GM12878 (cell line): ENCODE results near the gene ACTR1B. TPM values are rescaled to one million over a fixed set of nuclear protein-coding genes. Genes with fewer than 3 reads are reported as not detected.

Source experiments
- CHD2 ChIP-seq: IDR thresholded peaks from 2 replicates; pipeline ENCODE4 v1.6.1; 2011; ENCODE audit warnings: low read depth, low read length, improper control_type of control experiment, borderline replicate concordance
- CTCF ChIP-seq, 3 experiments: IDR thresholded peaks in 2 of 3; conservative IDR thresholded peaks in 1 of 3; 2 replicates each; pipeline ENCODE4 v1.5.1; 2011; ENCODE audit warnings: low read depth in 3 of 3, low read length in 3 of 3, mild to moderate bottlenecking in 3 of 3, control low read depth in 2 of 3, moderate library complexity in 2 of 3, inconsistent platforms in 1 of 3, mixed read lengths in 1 of 3; ENCODE audit not compliant: control insufficient read depth in 2 of 3, insufficient read depth in 1 of 3; ENCODE audit errors: extremely low read depth in 1 of 3
- FOXM1 ChIP-seq: IDR thresholded peaks from 2 replicates; pipeline ENCODE4 v1.6.1; 2012; ENCODE audit warnings: low read depth, mild to moderate bottlenecking, inconsistent platforms, low read length, moderate library complexity
- HCFC1 ChIP-seq: fragments of 150-350 bp; IDR thresholded peaks from 2 replicates; pipeline ENCODE4 v1.6.1; 2014; ENCODE audit warnings: low read length
- HDAC6 ChIP-seq: fragments of 200-600 bp; sonication (generic); IDR thresholded peaks from one replicate; pipeline ENCODE4 v1.8.0; 2017; ENCODE audit warnings: antibody characterized with exemption; ENCODE audit not compliant: unreplicated experiment
- HDGF ChIP-seq: fragments of 450-650 bp; IDR thresholded peaks from 2 replicates; pipeline ENCODE4 v1.6.1; 2016; ENCODE audit warnings: antibody characterized with exemption
- NRF1 ChIP-seq: conservative IDR thresholded peaks from 2 replicates; pipeline ENCODE4 v1.6.1; 2011; ENCODE audit warnings: mild to moderate bottlenecking, low read depth, low read length, improper control_type of control experiment
- RBBP5 ChIP-seq: fragments of 200-600 bp; sonication (generic); conservative IDR thresholded peaks from 2 replicates; pipeline ENCODE4 v1.6.1; 2016
- SMC3 ChIP-seq: IDR thresholded peaks from 2 replicates; pipeline ENCODE4 v1.6.1; 2011; ENCODE audit warnings: low read length, improper control_type of control experiment, borderline replicate concordance
- SUZ12 ChIP-seq: fragments of 200-600 bp; sonication (generic); IDR thresholded peaks from one replicate; pipeline ENCODE4 v1.6.1; 2018; ENCODE audit warnings: antibody characterized with exemption, mild to moderate bottlenecking; ENCODE audit not compliant: unreplicated experiment
- polyA plus RNA-seq, 11 experiments: library from polyadenylated mRNA; depleted of rRNA in 4 of 11; unstranded in 6 of 11; stranded (reverse) in 5 of 11; fragments of >200 nt; fragmentation: Nextera tagmentation in 4 of 11; fragmentation: Illumina TruSeq in 1 of 11; extraction: Ambion mirVana in 4 of 11; extraction: Trizol in 1 of 11; gene quantifications; 1 replicate in 1 of 11; 2 replicates in 10 of 11; pipeline versions ENCODE4 v1.2.1 to v1.2.3, GENCODE V29; 2011 to 2016; ENCODE audit warnings: inconsistent platforms in 2 of 11, missing spikeins in 2 of 11, low read depth in 1 of 11
- total RNA-seq, 4 experiments: library from RNA; depleted of rRNA in 3 of 4; stranded (reverse); fragments of >200 nt in 3 of 4; fragmentation: Illumina TruSeq in 1 of 4; extraction: Trizol in 1 of 4; gene quantifications; 2 replicates each; pipeline versions ENCODE4 v1.2.1 to v1.2.3, GENCODE V29; 2013 to 2021
- TF ChIP-seq, protein P1 (sequence below): fragments of 150-350 bp; IDR thresholded peaks from 2 replicates; pipeline ENCODE4 v1.6.1; 2016; ENCODE audit warnings: low read depth, low read length

Gene ACTR1B
- total and polyA plus RNA-seq, 10 of the 15 experiments (the other 5 are each of a cell fraction or from before 2014, with no cell fraction given) = 1.3 to 62.8 (median 44.8) TPM

DNA sequence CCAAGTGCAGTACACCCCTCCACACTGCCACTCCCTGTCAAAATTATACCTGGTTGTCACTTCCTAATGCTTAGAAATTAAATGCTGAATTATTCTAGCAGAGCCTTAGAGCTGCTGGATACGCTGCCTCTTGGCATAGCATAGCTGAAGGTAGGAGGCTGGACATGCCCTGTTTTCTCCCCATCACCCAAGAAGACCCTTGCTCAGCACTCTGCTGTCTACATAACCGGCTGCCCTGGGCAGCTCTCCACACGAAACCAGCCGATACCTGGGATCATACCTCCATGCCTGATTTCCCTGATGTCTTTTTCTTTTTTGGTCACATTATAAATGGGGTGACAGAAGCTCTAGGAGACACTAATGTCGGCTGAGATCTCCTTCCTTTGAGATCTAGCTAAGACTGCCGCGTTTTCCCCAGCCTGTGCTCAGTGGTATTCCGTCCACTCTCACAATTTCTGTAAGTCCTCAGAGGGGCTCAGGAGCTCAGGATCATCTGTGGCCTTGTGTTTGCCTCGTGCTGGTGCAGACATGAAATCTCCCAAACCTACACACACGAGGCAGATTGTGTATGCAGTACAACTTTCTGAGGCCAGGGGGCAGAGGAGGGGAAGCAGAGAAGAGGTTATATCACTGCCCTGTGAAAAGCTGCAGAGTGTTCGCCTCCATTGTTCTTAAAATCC is 36.1 kb upstream of the ACTR1B start (continued):
- TF ChIP-seq HCFC1 (no peak), RBBP5 (no peak), CTCF (IDR thresholded peaks at IDR 0.05 in 2 of 3, conservative IDR thresholded peaks at IDR 0.05 in 1 of 3; ENCODE audit: control insufficient read depth in 2 of 3, extremely low read depth in 1 of 3, insufficient read depth in 1 of 3, low read depth in 3 of 3, low read length in 3 of 3) (peak; percentile 58 to 78 (median 72)), CHD2 (no peak), SMC3 (peak; percentile 74), HDAC6 (no peak), SUZ12 (no peak), HDGF (no peak), NRF1 (no peak), FOXM1 (no peak)
- TF ChIP-seq, protein P1, sequence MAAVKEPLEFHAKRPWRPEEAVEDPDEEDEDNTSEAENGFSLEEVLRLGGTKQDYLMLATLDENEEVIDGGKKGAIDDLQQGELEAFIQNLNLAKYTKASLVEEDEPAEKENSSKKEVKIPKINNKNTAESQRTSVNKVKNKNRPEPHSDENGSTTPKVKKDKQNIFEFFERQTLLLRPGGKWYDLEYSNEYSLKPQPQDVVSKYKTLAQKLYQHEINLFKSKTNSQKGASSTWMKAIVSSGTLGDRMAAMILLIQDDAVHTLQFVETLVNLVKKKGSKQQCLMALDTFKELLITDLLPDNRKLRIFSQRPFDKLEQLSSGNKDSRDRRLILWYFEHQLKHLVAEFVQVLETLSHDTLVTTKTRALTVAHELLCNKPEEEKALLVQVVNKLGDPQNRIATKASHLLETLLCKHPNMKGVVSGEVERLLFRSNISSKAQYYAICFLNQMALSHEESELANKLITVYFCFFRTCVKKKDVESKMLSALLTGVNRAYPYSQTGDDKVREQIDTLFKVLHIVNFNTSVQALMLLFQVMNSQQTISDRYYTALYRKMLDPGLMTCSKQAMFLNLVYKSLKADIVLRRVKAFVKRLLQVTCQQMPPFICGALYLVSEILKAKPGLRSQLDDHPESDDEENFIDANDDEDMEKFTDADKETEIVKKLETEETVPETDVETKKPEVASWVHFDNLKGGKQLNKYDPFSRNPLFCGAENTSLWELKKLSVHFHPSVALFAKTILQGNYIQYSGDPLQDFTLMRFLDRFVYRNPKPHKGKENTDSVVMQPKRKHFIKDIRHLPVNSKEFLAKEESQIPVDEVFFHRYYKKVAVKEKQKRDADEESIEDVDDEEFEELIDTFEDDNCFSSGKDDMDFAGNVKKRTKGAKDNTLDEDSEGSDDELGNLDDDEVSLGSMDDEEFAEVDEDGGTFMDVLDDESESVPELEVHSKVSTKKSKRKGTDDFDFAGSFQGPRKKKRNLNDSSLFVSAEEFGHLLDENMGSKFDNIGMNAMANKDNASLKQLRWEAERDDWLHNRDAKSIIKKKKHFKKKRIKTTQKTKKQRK = no peak
- TF ChIP-seq, all 136 proteins: peak for 4
